Measurements from ENCODE around the gene RPL14.
"Not testable (repeated sequence)": the region's sequence is repeated elsewhere in the genome, so short reads cannot be mapped to it uniquely, and the experiment has no call there.

The RPL14 gene

DNA sequence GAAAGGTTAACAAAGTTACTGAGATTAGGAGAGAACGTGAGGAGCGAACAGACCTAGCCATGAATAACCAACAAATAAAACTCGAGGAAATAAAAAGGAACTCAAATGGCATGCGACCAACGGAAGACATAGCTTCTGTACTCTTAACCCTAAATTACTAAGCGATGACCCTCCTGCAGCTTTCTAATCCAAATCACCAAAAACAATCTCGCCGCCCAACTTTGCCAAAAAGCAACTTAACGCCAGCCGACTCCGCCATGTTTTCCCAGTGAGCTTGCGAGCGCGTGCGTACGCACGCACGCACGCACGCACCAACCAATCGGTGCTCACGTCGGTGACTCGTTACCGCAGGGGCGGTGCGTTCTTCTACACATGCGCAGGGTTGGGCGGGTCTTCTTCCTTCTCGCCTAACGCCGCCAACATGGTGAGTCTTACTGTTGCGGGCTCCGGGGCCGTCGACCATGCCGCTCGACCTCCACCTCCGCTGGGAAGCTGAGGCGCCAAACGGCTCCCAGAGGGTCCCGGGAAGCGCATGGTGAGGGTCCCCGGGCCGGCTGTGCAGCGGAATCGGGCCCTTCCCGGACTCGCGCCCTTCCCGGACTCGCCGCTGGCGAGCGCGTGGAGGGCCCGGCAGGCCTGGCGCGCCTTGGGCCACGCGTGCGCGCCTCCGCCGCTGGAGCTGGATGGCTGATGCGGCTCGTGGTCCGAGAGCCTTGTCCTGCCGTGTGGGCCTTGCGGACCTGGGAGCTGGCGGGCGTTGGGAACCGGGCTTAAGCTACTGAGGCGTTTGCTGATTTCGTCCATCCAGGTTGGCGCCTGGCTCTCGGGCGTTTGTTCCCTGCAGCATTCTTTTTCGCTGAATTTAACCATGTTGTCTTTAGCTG lies at the start of gene RPL14:
TSS of gene RPL14 (plus strand) at position 400 of the 884 bp plus-strand sequence. CDS start at position 533, 133 bp downstream.
- peak; percentile 73 to 75 for ATAC-seq

DNA sequence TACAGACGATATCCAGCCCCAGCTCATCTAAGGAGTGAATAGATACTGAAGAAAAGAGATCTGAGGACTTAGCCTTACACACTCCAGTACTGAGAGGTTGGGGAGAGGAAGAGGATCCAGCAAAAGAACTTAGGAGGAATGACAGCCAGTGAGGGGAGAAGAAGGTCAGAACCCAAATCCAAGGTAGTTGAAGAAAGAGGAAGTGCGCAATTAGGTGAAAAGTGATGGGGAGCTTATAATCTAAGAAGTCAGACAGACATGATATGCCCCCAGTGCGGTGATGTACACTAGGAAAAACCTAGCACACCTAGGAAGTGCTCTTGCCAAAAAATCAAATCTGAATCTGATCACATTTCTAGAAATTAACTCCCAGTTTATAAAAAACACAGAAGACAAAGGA lies 49.5 kb upstream of the RPL14 start:
- no peak for ATAC-seq

DNA sequence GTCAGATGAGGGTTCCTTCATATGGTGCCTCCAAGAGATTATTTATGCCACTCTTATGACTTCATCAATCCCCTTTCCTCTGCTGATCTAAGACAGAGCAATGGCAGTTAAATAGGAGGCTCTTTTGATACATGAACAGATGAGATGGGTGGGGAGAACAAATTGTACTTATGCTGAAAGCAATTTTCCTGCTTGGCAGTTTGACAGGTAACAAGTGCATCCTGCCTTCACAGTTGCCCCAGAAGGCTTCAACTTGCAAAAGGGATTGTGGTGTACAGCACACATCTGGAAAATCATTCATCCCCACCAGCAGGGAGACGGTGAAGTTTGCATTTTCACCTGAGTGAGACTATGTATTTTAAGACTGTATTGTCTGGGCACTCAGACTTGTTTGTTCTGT lies 42.9 kb upstream of the RPL14 start:
- no peak for ATAC-seq

DNA sequence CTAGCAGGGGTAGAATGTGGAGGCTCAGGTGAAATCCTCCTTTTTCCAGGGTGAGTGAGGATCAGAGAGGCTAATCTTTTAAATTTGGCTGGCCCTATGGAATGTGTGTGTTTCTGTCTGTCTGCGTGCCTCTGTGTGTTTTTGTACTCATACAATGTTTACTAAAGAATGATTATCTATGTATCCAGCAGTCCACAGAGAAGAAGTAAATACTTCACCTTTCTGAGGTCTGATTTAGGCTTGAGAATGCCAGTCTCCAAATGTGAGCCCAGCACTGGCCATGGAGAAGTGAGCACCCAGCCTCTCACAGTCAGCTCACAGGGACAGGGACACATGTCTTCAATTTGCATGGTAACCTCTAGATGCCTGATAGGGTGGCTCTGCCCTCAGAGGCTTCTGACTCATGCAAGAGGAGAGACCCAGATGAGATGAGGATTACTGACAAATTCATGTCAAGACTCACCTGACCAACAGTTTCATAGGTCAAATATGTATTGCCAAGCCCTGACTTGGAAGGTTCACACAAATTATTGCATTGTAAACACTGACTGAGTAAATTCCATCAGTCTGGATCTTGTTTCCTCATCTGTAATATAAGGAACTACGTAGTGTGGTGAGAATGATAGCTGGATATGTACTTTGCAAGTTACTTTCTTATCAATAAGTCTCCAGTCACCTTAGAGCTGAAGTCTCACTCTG lies 39.1 kb upstream of the RPL14 start:
- no peak for ATAC-seq

DNA sequence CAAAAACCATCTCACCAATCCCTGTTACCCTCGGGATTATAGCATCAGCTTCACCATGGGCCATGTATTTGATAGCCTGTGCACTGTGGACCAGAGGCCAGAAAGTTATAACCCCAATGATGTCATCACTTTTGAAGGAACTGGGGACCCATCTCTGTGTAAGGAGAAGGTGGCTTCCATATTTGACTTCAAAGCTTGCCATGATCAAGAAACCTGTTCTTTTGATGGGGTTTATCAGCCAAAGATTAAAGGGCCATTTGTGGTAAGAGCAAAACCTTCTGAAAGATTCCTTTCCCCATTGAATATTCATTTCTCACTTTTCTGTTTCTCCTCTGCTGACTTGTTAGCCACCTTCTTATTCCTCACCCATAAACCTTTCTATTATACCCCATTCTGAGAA lies 34.3 kb upstream of the RPL14 start:
- no peak for ATAC-seq

DNA sequence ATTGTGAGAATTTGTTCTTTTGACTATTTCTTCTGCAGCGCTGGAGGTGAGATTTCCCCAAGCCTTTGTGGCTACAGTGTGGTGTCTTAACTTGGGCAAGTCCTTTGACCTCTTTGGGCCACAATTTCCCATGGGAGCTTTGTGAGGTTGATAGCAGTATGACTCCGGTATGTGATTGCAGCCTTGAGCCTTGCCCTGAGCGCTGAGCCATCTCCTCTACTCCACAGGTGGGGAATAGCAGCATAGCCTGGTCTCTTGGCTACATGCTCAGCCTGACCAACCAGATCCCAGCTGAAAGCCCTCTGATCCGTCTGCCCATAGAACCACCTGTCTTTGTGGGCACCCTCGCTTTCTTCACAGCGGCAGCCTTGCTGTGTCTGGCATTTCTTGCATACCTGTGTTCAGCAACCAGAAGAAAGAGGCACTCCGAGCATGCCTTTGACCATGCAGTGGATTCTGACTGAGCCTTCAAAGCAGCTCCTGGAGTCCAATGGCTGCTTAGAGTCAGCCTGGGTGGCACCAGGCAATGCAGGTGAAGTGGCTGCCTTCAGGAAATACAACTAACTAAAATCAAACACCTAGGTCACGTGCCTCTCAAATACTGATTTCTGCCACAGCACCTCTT lies 30.0 kb upstream of the RPL14 start:
- ATAC-seq, result no peak

DNA sequence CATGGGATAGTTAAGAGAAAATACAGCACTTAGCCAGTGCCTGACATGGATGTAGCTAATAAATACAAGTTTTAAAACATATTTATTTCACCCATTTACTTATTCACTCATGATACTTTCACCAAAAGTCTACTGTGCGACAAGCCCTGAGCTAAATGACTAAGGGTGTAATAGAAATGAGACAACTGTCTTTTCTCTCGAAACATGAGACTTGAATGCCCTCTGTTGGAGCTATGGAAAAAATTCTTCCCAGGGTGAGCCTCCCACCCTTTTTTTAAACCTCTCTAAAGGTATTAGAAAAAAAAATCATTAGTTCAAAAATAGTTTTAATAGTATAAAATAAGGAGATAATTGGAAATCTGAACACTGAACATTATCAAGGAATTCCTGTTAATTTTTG lies 24.3 kb upstream of the RPL14 start:
- no peak for ATAC-seq

DNA sequence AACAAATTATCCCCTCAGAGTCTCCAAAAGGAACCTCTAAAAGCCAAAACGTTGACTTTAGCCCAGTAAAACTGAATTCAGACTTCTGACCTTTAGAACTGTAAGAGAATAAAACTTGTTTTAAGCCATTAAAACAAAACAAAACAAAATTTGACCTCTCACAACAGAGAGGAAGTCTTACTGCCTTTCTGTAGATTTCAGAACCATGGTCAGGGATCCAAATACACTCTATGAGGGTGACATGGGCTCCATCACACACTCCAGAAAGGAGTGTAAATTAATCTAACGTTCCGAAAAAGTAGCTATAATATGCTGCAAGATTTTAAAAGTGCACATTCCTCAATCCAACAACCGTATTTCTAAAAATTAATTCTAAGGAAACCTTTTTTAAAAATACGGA lies 19.2 kb upstream of the RPL14 start:
- no peak for ATAC-seq

DNA sequence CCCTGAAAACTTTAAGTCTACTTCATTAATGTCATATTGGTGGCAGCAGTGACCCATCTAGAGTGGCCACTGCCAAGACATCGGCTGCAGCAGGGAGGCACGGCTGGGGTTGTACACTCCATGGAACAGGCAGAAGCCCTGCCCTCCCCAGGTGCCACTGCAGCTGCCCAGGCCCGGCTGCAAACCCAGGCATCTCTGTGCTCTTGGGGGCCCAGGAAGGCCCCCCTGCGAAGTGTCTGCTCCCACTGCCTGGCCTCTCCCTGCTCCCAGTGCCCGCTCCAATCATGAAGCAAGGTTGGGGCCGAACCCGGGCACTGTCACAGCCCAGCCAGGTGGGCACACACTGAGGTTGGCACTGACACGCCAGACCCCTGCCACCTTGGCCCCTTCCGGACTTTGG lies 12.1 kb upstream of the RPL14 start:
- ATAC-seq, result no peak

DNA sequence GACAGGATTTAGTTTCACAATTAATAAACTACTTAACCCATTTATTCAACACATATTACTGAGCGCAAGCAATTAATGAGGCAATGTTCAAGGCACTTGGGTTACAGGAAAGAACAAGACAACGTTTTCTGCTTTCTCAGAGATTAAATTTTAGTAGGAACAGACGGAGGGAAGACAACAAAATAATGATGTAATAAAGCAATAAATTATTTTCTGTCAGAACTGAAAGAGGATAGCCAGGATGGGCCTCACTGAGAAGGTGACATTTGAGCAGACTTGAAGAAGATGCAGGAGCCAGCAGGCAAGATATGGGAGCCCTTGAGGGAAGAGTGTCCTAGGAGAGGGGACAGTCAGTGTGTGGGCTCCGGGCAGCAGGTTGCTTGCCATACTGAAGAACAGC lies 11.3 kb upstream of the RPL14 start:
- ATAC-seq, result no peak

DNA sequence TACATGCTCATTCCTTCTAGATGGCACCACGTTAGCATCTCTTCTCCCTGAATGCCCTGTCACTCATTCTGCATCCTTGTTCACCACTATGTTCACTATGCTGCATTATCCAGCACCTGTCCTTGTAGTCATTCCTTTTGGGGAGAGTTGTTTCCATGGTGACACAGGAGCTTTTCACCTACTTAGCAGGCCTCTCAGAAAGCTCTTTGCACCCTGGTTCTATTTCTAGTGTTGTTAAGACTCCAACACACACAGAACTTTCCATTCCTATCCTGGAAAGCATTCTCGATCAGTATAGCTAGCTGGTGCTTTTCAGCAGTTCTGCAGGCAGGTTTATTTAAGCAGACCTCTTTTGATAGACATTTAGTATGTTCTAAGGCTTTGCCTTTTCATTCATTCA lies 6.7 kb upstream of the RPL14 start:
- ATAC-seq, result no peak

DNA sequence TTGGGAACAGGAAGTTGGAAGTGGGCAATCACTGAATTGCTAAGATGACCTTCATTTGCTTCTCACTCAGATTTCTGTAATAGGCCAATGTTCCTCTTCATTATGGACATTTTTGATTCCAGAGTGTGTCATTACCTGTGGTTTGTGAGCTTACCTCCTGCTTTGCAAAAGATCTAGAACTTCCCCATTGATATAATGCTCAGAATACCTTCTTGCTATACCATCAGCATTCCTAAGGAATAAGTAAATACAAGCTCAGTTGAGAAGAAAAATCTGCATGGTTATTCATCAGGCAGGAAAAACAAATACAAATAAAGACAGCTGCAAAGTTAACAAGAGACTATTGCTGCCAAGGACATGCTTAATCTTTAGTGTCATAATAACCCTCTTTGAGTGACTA lies 5.6 kb upstream of the RPL14 start:
- ATAC-seq, result no peak

DNA sequence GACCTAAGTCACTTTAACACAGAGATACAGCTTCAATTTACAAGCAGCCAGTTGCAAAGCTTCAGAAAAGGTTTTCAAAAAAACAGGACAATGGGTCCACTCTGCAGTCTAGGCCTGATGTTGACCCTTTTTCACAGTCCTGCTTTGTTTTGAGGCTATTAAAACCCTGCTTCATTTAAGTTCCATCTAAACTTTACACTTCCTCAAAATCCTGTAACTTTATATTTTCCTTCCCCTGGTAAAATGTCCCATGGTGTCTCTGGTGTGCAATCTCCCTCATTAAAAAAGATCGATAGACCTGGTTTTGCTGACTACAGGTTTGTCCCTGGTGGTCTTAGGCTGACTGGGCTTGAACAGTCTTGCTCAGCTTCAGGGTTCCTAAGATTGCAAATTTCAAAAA lies 5.1 kb upstream of the RPL14 start:
- no peak for ATAC-seq

DNA sequence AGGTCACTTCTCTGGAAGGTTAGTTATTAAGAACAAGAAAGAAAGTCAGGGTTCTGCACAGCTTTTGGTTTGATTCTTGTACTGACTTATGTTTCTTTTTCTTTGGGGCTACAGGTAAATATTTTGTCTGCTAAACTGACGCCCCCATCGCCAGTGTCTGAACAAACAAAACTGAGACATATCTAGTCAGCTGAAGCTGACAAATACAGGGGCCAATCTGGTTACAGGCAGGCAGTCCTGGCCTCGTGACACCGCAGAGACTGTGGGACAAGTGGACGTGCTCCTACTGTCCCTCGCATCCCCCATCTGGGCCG lies 4.6 kb upstream of the RPL14 start:
- ATAC-seq, result no peak

DNA sequence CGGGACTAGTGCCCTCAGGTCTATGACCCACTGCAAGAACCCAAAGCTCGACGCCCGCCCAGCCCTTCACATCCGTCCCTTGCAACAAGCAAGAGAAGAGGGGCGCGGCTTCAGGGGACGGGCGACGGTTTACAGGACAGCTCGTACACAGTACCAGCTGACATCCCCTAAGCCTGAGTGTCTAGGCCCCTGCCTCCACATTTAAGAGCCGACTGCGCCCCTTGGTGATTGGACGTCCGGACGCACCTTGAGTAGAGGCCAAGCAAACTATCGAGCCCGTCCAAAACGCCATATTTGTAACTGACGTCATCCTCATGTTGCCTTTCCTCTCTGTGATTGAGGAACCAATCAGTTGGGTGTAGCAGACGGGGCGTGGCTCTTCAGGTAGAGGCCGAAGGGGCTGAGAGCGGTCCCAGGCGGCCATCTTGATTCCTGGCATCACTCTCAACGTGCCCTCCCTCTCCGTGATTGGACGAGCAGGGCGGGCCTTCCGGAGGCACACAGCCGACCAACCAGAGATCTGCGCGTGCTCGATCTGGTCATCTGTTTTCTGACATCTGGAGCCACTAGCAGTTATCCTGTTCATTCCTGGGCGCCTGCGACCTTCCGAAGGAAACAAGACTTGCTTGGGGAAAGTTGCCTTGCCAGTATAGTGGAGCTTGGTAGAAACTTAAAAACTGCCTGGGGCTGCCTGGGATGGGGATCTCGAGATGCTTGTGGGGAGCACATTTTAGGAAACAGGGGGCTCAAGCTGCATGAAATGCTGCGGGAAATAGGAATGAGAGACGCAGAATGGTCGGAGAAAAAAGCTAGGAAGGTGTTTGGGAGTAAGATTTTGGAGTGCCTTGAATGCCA lies 4.0 kb upstream of the RPL14 start:
- peak; percentile 93 to 94 for ATAC-seq

DNA sequence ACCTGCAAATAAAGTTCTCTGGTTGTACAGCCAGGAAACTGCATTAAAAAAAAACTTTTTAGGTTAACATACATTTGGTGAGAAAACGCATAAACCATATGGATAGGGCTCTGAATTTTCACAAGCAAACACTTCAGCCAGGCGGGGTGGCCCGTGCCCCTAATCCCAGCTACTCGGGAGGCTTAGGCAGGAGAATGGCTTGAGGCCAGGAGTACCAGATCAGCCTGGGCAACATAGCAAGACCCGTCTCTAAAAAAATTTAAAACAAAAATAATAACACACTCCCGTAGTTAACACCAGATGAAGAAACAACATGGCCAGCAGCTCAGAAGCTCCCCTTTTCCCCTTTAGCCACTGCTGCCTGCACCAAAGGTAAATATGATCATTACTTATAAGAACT lies 3.2 kb upstream of the RPL14 start:
- ATAC-seq, result no peak

DNA sequence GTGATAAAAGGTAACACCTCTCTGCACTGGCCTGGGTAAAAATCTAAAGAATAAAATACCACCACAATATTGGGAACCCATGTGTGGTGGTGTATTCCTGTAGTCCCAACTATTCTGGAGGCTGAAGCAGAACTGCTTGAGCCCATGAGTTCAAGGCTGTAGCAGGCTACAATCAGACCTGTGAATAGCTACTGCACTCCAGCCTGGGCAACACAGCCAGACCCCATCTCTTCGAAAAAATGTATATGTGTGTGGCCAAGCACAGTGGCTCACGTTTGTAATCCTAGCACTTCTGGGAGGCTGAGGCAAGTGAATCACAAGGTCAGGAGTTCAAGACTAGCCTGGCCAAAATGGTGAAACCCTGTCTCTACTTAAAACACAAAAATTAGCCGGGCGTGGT lies 1.8 kb upstream of the RPL14 start:
- no peak for ATAC-seq

DNA sequence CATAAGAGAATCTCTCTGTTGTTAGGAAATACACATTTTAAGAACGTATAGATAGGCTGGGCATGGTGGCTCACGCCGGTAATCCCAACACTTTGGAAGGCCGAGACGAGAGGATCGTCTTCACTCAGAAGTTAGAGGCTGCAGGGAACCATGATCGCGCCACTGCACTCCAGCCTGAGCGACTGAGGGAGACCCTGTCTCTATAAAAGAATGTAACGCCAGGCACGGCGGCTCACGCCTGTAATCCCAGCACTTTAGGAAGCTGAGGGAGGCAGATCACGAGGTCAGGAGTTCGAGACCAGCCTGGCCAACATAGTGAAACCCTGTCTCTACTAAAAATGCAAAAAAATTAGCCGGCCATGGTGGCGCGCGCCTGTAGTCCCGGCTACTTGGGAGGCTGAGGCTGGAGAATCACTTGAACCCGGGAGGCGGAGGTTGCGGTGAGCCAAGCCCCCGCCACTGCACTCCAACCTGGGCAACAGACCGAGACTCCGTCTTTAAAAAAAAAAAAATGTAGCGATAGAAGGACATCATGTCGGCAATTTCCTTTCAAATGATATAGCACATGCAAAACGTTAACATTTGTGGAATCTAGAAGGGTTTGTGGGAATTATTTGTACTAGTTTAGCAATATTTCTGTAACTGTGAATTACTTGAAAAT lies 730 bp upstream of the RPL14 start:
- ATAC-seq, result no peak

DNA sequence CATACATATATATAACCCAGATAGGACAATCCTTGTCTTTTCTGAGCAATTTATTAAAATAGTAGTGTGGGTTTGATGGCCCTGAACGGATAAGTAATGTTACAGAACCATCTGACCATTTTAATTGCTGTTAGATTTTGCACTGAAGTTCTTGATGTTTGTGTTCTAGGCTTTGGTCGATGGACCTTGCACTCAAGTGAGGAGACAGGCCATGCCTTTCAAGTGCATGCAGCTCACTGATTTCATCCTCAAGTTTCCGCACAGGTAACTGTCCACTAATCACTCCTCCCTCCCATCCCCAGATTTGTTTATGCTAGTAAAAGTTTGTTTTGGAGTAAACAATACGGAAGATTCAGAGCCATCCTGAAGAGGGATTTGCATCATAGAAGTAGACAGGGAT lies 1.3 kb downstream of the RPL14 start:
- no peak for ATAC-seq

DNA sequence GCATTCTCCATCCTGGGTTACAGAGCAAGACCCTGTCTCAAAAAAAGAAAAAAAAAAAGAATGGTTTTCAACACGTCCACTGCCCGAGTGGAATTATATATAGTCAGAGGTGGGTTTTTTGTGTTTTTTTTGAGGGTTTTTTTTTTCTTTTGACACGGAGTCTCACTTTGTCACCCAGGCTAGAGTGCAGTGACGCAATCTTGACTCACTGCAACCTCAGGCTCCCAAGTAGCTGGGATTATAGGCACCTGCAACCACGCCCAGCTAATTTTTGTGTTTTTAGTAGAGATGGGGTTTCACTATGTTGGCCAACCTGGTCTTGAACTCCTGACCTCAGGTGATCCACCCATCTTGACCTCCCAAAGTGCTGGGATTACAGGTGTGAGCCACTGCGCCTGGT lies 3.3 kb downstream of the RPL14 start:
- ATAC-seq, result peak; percentile 9 to 11

DNA sequence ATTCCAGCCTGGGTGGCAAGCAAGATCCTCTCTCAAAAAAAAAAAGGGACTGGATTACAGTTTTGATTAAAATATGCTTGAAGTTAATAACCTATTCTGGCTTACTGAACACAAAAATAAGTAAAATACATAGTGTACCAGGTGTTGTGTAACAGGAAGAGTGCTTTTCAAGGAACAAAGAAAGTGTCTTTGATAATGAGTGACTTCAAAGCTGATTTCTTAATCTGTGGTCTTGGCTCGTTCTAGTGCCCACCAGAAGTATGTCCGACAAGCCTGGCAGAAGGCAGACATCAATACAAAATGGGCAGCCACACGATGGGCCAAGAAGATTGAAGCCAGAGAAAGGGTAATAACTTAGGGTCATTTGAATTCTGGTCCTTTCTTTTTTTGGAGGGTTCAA lies 4.0 kb downstream of the RPL14 start:
- no peak for ATAC-seq

DNA sequence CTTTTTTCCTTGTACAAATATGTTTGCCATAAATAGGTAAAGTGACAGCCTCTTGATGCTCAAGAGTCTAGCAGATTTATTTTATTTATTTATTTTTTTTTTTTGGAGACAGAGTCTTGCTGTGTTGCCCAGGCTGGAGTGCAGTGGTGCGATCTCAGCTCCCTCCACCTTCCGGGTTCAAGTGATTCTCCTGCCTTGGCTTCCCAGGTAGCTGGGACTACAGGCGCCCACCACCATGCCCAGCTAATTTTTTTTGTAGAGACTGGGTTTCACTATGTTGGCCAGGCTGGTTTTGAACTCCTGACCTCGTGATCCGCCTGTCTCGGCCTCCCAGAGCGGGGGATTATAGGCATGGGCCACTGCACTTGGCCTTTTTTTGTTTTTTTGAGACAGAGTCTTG lies 5.7 kb downstream of the RPL14 start:
- ATAC-seq, result not testable (repeated sequence)

DNA sequence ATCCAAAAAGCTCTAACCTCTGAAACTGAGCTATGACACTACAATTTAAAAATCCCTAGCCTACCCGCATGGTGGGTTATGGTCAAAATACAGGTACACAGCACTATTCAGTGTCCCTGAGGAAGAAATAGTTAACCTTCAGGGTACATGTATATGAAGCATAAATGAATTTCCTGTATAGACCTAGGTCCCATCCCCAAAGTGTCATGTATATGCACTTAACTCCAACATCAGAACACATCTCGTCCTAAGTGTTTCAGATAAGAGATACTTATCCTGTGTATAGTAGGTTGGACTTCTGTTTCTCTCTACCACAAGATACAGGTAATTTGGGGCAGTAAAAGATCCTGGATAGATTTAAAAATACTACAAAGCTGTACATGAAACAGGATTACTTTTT lies 6.4 kb downstream of the RPL14 start:
- ATAC-seq, result no peak
